Pancreas (tissue), 10 donors: ENCODE results near the gene HDAC2. TPM values are rescaled to one million over a fixed set of nuclear protein-coding genes. Genes with fewer than 3 reads are reported as not detected.
A peak's percentile ranks its signal among the peaks of the same experiment; 100 is the strongest.
"Not testable (repeated sequence)": the region's sequence is repeated elsewhere in the genome, so short reads cannot be mapped to it uniquely, and the experiment has no call there.

Experiments used
- ATAC-seq, 4 donors: fragments of 200-7000 bp; cut with Tn5 transposase; one replicate each; pipeline versions ENCODE4 v1.8.0 to v1.9.1; 2020; ENCODE audit warnings: mild to moderate bottlenecking in 4 of 4, moderate library complexity in 4 of 4
- DNase-seq, 6 donors: peaks; one replicate each; pipeline ENCODE4 v3.0.0-alpha.2; 2020
- FAIRE-seq: peaks from 2 replicates; lab custom pipeline; 2012; peaks lifted over from hg19 to GRCh38; lab: Jason Lieb, UNC
- H3K27ac ChIP-seq, 4 donors: fragments of 200-600 bp; sonication (generic); 1 replicate in 3 of 4; 2 replicates in 1 of 4; pipeline versions ENCODE4 v1.5.0 to v1.8.0; 2020
- H3K27me3 ChIP-seq, 4 donors: fragments of 200-600 bp; one replicate each; pipeline ENCODE4 v1.8.0; 2021
- H3K36me3 ChIP-seq, 3 donors: fragments of 200-600 bp; sonication (generic) in 1 of 3; one replicate each; pipeline versions ENCODE4 v1.5.0 to v1.8.0; 2020 to 2021
- H3K4me1 ChIP-seq, 3 donors: fragments of 200-600 bp; one replicate each; pipeline ENCODE4 v1.8.0; 2021
- H3K4me3 ChIP-seq, 4 donors: fragments of 200-600 bp; sonication (generic) in 2 of 4; one replicate each; pipeline versions ENCODE4 v1.5.0 to v1.8.0; 2020 to 2021
- H3K9me3 ChIP-seq, 4 donors: fragments of 200-600 bp; one replicate each; pipeline ENCODE4 v1.8.0; 2021
- CTCF ChIP-seq, 4 donors: fragments of 200-600 bp; sonication (generic) in 3 of 4; IDR thresholded peaks; one replicate each; pipeline versions ENCODE4 v1.5.0 to v1.8.0; 2021; ENCODE audit warnings: antibody characterized with exemption in 4 of 4
- WGBS, 2 donors: extraction: QIAGEN DNeasy Blood & Tissue Kit; methylation state at CpG; one replicate each; pipeline ENCODE4 v1.1.7; 2013; 5-methylcytosine and 5-hydroxymethylcytosine counted together
- intact Hi-C, 3 donors: fragments of 100-400 bp; cut with DNase I; formaldehyde crosslinking; loops; one replicate each; pipeline versions ENCODE4 v1.11.1 to v1.14.2; 2022
- polyA plus RNA-seq, 2 donors: library from polyadenylated mRNA; stranded (reverse); fragments of 200-250 nt; gene quantifications; one replicate each; pipeline ENCODE4 v1.2.3, GENCODE V29; 2013
- total RNA-seq, 6 donors: library from RNA; stranded (reverse); fragmentation: NEBNext Ultra II Directional in 4 of 6; extraction: Animal tissue kit (Norgen Biotek cat#: 25700) in 4 of 6; gene quantifications; one replicate each; pipeline versions ENCODE4 v1.2.1 to v1.2.4, GENCODE V29; 2021 to 2023
- donor health status: healthy with polysubstance abuse.
- donor health status: DM: no; HTN: no; CAD: no; lungs with moderate emphysema.
- donor health status: DM: no; HTN: no; CAD: no.
- donor health status: control.
- donor health status: control.
- donor health status: Bipolar disorder and iron deficiency.
- donor health status: DM: yes; HTN: yes; CAD: no.
- donor health status: DM: no; HTN: no; CAD: no.
- donor health status: DM: no; HTN: no; CAD: no.
- donor health status: DM: yes; HTN: yes; CAD: no.

Gene HDAC2
- total RNA-seq, result 10 to 100 TPM; 26.4 to 46.5 (median 32.2) TPM
- polyA plus RNA-seq, result 10 to 100 TPM; 23.6 to 48.9 TPM

DNA sequence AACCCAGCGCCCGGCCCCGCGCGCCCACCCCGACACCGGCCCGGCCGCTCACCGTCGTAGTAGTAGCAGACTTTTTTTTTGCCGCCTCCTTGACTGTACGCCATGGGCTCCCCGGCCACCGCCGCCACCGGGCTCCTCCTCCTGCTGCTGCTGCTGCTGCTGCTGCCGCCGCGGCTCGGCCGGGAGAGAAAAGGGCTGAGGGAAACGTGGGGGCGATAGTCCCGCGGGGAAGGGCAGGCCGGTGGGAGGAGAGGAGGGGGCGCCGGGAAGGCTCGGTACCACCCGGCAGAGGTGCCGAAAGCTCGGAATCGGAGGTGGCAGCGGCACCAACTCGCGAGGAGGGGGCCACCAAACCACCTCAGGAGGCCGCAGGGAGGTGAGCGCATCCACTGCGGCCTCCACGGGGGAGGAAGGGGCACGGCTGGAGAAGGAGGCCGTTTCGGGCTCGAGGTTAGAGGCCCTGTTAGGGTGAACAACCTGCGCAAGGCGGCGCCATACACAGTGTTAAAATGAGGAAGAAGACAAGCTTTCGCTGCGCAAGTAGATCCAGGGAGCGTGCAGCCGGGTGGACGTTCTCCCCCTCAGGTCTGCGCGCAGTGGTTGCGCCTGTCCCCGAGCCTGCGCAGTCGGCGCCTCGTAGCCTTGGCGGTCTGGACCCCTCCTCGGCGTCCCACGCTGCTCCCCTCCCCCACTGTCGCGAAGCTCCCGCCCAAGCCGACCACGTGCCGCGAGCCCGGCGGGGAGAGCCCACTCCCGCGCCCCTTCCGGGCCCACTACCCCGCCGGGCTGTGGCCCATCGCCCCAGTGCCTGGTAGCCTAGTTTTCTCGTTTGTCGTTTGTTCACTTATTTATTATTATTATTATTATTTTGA lies at the start of gene HDAC2:
HDAC2 (minus strand) TSS at position 344 of the 872 bp plus-strand sequence; CDS start at position 104, 240 bp downstream.
- ATAC-seq (peak; percentile 91 to 95 (median 92)), FAIRE-seq (no peak)
- WGBS, 2 donors, result 0% methylated on average over 68 to 82 of the region's 82 CpGs

DNA sequence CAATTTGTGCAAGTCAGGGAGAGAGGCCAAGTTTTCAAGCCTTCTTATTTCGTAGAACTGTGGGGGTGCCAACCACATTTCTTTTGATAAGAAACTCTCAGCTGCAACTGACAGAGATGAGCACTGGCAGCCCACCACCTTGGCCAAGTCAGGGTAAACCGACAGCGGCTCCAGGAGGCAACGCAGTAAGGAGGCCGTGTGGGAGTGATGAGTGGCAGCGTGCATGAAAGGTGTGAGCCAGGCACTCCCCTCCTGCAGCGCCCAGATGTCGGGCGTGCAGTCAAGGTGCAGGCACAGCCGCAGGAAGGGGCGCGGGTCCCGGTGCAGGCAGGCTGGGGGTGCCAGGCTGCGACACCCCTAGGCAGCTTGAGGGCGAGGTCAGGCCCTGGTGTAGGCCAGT lies 49.2 kb upstream of the HDAC2 start:
- peak in 1 of 6 donors; percentile 46 for DNase-seq
- no peaks in the 10 kb centered on the region for H3K27me3 ChIP-seq
- ATAC-seq, result no peak
- H3K4me1 ChIP-seq, result no peaks in the 10 kb centered on the region
- intact Hi-C loops, result no loop called here
- FAIRE-seq, result no peak
- no peak overlapping the region for H3K4me3 ChIP-seq
- WGBS, 2 donors, result 91 to 95% methylated on average over 15 of the region's 15 CpGs
- H3K9me3 ChIP-seq, result no peaks in the 10 kb centered on the region
- H3K36me3 ChIP-seq, result no peaks in the 10 kb centered on the region
- no peak overlapping the region for H3K27ac ChIP-seq
- no peak for TF ChIP-seq CTCF (IDR thresholded peaks at IDR 0.05)

More for the DNA sequence above, at the start of gene HDAC2:
- Histone ChIP-seq H3K4me1 (peaks cover 4 to 28% (median 4%) of the 10 kb centered on the region in 3 donors), H3K4me3 (peak within 1 kb of the TSS; percentile 80 to 93 (median 91)), H3K27me3 (no peaks in the 10 kb centered on the region), H3K36me3 (no peaks in the 10 kb centered on the region), H3K27ac (peak within 1 kb of the TSS; percentile 68 to 95 (median 88)), H3K9me3 (no peaks in the 10 kb centered on the region)
- DNase-seq, result peak; percentile 83 to 94 (median 86)
- intact Hi-C loops, result no loop called here
- TF ChIP-seq CTCF (IDR thresholded peaks at IDR 0.05), result no peak

- WGBS, 2 donors, result 88 to 91% methylated on average over 6 of the region's 6 CpGs
- H3K36me3 ChIP-seq, H3K9me3 ChIP-seq, H3K4me3 ChIP-seq, H3K4me1 ChIP-seq, ATAC-seq, H3K27ac ChIP-seq, intact Hi-C loops, FAIRE-seq, DNase-seq, H3K27me3 ChIP-seq: not testable (repeated sequence)
Observed at GRCh38 chr6:114017146-114017545, 46.2 kb upstream of the HDAC2 start.

DNA sequence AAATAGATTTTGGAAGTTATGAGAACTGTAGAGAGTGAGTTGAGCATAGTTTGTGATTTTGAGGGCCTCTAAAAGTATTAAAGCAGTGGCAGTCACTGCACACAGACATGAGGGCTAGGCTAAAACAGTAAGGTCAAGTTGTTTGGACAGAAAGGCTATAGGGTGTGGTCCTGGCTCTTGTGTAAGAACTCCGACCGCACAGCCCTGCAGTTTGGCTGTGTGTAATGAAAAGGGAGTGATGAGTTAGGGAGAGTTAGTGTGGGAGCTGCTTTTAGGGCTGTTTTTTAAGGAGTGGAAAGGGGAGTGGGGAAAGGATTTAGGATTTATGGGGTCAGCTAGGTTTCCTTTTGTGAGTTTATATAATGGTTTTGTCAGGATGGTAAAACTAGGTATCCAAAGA lies 43.2 kb upstream of the HDAC2 start:
- H3K9me3 ChIP-seq, H3K4me3 ChIP-seq, H3K27ac ChIP-seq, intact Hi-C loops, H3K4me1 ChIP-seq, H3K36me3 ChIP-seq, DNase-seq, ATAC-seq, FAIRE-seq, H3K27me3 ChIP-seq: not testable (repeated sequence)
- WGBS, 2 donors, result 80 to 89% methylated on average over 2 of the region's 2 CpGs

DNA sequence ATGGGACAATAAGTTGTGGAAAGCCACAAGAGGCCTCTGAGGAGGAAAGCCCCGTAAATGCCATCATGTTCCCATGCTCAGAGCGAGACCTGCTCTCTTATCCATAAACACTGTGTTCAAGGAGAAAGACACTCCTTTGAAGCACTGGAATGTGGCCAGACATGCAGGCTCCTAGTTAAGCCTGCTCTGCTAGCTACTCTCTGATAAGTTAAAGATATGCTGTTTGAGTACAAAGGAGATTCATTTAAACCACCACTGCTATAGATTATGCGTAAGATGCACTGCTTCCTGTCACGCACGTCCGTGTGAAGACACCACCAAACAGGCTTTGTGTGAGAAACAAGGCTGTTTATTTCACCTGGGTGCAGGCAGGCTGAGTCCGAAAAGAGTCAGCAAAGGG lies 40.5 kb upstream of the HDAC2 start:
- FAIRE-seq, DNase-seq, H3K27me3 ChIP-seq, H3K4me3 ChIP-seq, H3K36me3 ChIP-seq, H3K9me3 ChIP-seq, H3K27ac ChIP-seq, H3K4me1 ChIP-seq, intact Hi-C loops, ATAC-seq: not testable (repeated sequence)
- WGBS, 2 donors, result 32 to 37% methylated on average over 7 of the region's 7 CpGs

DNA sequence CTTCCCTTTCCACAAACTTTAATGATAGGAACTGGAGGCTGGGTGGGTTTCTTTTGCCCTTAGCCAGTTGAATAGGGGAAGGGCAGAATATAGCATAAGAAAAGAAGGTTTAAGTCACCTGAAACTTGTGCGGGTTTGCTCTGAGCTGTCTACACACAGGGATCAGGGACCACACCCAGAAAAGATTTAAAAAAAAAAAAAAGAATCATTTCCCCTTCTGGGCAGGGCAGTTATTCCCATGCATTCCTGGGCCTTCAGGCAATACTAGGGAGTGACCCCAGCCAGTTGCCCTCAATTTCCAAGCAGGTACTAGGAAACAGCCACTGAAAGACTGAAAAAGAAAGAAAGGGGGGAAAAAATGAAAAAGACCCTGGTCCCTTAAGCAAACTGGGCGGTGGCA lies 39.6 kb upstream of the HDAC2 start:
- Histone ChIP-seq H3K27ac (no peak overlapping the region), H3K36me3 (no peaks in the 10 kb centered on the region), H3K4me1 (no peaks in the 10 kb centered on the region), H3K9me3 (no peaks in the 10 kb centered on the region), H3K4me3 (no peak overlapping the region), H3K27me3 (no peaks in the 10 kb centered on the region)
- ATAC-seq (no peak), FAIRE-seq (no peak), DNase-seq (no peak)
- 77 to 93% methylated on average over 2 of the region's 2 CpGs for WGBS, 2 donors
- TF ChIP-seq CTCF (IDR thresholded peaks at IDR 0.05), result no peak
- intact Hi-C loops, result no loop called here
